GM21723 (cell line): Measurements from ENCODE around the gene LEFTY1.
"Not testable (repeated sequence)": the region's sequence is repeated elsewhere in the genome, so short reads cannot be mapped to it uniquely, and the experiment has no call there.

Experiments used
- ATAC-seq: cut with Tn5 transposase; IDR thresholded peaks from one replicate; pipeline ENCODE4 v1.9.1; 2021; ENCODE audit warnings: mild to moderate bottlenecking, moderate library complexity; ENCODE audit not compliant: unreplicated experiment

Gene LEFTY1

DNA sequence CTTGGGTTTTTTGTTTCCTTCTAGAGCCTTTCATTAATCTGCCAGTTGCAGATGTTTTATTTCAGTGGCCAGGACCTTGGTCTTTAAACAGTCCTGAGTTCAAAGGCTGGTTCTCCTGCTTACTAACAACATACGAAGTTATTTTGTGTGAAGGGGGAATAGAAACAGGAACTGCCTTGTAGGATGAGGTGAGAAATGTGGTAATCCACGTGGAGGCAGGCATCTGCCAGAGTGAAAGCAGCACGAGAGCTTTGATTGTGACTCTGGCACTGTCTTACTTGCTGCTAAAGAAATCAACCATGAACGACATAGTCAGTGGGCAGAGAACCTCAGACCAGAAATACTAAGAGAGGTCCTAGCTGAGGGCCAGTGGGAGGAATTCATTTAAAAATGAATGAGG is 37.1 kb downstream of the LEFTY1 start:
- peak; percentile 53 for ATAC-seq

DNA sequence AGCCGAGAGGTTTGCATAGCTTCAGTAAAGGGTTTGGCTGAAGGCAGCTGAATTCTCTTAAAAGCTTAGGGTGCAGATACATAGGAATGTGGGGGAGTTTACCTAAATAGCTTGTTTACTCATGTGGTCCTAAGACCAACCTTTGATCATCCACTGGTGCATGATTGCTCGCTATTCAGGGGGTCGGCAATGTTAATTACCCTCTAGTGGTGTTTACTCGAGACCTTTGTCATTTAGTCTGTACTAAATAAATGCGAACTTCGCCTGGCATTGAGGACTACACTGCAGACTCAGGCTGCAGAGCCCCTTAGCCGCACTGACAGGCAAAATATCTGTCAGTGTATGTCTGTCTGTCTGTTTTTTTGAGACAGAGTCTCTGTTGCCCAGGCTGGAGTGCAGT is 38.6 kb downstream of the LEFTY1 start:
- no peak for ATAC-seq

DNA sequence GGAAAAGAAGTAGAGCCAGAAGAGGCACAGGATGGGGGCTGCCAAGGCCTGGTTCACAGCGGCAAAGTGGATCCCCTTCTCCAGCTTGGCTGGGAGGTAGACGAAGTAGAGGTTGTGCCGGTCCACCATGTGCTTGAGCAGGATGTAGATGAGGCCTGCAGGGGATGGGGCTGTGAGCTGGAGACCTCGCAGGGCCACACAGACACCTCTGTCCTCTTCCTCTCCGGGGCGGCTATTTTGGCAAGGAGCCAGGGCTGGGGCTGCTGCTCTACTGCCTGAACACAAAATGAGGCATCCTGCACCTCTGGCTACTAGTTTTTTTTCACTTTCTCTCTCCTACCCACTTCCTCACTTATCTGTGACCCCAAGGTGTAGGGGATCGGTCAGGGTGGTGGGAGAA is 39.0 kb downstream of the LEFTY1 start:
- ATAC-seq: no peak

DNA sequence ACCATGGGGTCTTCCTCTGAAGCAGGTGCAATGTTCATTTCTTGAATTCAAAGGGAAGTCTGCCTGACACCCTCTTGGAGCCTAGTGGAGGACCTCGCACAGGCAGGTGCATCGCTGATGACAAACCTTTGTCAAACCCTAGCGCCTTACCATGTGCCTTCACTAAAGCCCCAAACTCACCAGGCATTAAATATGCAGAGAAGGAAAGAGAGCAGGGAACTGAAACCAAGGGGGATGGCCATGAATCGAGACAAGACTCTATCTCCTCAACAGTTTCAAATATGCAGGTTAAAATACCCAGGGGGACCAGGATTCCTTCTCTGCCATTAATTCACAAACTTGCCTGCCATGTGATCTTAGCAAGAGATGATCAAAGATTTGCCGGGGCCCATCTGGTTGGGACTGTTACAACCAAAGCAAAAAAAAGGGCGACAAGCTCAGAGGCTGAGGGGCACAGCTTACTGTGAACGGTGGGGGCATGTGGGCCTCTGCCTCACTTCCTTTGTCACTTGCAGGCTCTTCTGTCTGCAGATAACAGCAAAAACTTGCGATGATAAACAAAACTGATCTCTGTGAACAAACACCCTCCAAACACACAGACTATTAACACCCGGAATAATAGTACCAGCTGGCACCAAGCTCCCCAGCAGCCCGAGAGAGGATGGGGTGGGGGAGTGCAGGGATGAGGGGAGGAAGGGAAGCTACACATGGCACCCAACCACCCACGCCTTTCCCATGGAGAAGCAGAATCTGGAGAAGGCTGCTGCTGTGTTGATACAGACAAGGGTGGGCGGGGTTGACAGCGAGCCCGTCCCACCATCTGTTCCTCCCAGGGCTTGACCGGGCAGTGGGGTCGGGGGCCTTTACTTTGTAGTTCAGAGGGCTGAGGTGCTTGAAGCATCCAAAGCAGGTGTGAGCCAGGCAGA is 40.7 kb downstream of the LEFTY1 start:
- peak; percentile 76 for ATAC-seq

- ATAC-seq: peak; percentile 5
Observed at GRCh38 chr1:225847610-225848009, 41.3 kb downstream of the LEFTY1 start.

GRCh38 chr1:225846331-225847310 is 42.3 kb downstream of the LEFTY1 start:
- ATAC-seq: no peak

- no peak for ATAC-seq
Observed at GRCh38 chr1:225845571-225846259, 43.2 kb downstream of the LEFTY1 start.

DNA sequence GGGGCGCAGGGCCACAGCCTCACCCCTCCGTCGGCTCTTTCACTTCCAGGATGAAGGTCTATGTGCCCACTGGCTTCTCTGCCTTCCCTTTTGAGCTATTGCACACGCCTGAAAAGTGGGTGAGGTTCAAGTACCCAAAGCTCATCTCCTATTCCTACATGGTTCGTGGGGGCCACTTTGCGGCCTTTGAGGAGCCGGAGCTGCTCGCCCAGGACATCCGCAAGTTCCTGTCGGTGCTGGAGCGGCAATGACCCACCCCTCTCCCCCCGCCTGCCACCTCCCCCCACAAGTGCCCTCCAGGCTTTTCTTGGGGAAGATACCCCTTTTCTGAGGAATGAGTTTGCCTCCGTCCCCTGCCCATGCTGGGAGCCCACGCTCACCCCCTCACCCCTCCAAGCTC is 43.8 kb downstream of the LEFTY1 start:
- no peak for ATAC-seq

DNA sequence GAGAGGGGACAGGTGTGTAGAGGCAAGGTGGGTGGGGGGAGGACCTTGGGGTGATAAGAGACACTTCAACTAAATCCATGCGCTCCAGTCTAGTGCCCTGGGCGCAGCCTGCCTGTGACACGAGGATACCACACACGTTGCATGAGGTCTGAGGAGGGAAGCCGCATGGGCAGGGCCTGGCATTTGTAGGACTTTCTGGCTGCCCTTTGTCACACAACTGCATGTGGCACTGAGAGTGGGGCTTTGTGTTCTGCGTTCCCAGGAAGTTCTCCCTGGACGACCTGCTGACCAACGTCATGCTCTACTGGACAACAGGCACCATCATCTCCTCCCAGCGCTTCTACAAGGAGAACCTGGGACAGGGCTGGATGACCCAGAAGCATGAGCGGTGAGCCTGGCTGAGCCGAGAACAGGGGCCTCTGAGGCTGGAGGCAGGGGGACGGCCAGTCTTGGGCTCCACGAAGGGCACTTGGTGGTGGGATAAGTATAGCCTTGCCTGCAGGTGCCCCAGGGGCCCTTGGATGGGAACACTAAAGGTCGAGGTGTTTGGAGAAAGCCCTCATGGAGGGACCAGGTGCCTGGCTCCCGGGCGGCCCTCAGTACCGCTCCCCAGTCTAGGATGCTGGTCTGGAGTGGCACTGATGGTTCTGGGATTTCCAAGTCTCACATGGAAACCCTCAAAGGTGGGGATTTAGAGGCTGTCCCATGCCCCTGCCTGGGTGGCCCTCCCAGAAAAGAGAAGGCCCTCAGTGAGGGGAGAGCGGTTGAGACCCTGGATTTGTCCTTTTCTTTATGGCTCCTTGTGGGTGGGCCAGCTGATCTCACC is 44.5 kb downstream of the LEFTY1 start:
- no peak for ATAC-seq

GRCh38 chr1:225843426-225843795 is 45.5 kb downstream of the LEFTY1 start:
- ATAC-seq: no peak

GRCh38 chr1:225842788-225843425 is 46.0 kb downstream of the LEFTY1 start:
- no peak for ATAC-seq

- ATAC-seq: no peak
Observed at GRCh38 chr1:225842074-225842473, 46.9 kb downstream of the LEFTY1 start.

DNA sequence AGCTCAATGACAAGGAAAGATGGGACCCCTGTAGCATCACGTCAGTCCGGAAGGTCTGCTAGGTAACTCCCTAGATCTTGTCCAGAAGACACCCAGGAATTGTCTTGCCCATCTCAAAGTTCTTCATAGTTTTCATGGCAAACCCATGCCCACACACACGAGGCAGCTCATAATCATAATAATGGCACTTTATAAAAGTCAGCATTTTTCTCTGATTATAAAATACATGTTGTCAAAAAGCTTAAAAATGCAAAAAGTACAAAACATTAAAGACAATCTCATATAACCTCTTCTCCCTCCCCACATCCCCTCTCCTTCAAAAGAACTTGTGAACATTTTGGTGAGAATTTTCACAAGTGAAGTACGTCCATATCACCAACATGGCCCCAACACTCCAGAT is 48.2 kb downstream of the LEFTY1 start:
- ATAC-seq: no peak

DNA sequence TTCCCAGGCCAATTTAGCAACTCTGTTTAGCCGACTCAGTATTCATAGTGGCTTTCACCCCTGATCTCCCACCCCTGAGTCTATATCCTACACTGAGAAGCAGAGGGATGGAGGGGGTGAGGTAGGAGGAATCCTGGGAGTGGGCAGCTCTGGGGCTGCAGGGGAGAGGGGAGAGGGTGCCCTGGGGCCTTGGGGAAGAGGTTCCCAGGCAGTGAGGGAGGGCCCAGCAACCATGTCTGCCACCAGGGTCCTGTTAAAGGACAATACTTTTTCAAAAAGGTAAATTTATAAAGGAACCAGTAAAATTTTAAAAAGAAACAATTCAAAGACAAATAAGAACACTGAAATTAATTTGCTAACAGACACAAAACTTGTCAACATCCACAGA is 48.7 kb downstream of the LEFTY1 start:
- ATAC-seq: no peak

GRCh38 chr1:225838793-225839192 is 50.2 kb downstream of the LEFTY1 start:
- ATAC-seq: no peak

GRCh38 chr1:225836296-225836695 is 52.6 kb downstream of the LEFTY1 start:
- ATAC-seq: not testable (repeated sequence)
